OCI-LY3 (cell line): ENCODE data around the gene RUNX2.

Source experiments
- CTCF ChIP-seq: fragments of 200-600, 300-600 bp; sonication (generic); IDR thresholded peaks from 2 replicates; pipeline ENCODE4 v1.5.1; 2014; ENCODE audit warnings: antibody characterized with exemption, low read length, low read depth
- EZH2phosphoT487 ChIP-seq: fragments of 200-600 bp; shearing (Covaris generic); IDR thresholded peaks from 2 replicates; pipeline ENCODE4 v1.6.1; 2018; ENCODE audit warnings: antibody characterized with exemption, mixed run types, low read depth

- TF ChIP-seq CTCF (no peak), EZH2phosphoT487 (no peak)
These were observed 281.1 kb downstream of the RUNX2 start for GRCh38 chr6:45609141-45609638.
